ENCODE data around the gene TKFC. TPM values are rescaled to one million over a fixed set of nuclear protein-coding genes. Genes with fewer than 3 reads are reported as not detected.

TKFC gene
- total RNA-seq, 1 donor from 2014 or later = 21.9 TPM

GRCh38 chr11:61309141-61309540 lies 23.9 kb upstream of the TKFC start:
- intact Hi-C loops (cut with DNase I) = no loop called here
- no peak for DNase-seq (ENCODE audit: low spot score)

DNA sequence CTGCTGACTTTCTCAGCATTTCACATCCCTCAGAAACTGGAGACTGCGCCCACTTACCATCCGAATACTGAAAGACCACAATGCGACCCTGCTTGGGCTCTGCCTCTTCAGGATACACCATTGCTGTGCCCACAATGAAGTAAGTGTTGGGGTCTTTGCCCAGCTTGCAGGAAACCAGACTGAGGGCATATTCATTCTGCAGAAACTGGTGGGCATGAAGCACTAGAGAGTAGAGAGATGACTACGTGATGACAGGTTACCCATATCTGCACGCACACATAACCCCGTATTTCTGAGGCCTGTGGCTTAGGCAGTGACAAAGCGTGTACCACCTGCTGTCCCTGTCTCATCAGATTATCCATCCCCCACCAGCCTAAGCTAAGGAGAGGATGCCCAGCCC lies 23.3 kb upstream of the TKFC start:
- intact Hi-C loops (cut with DNase I) = no loop called here
- no peak for DNase-seq (ENCODE audit: low spot score)

- intact Hi-C loops (cut with DNase I) = no loop called here
- no peak for DNase-seq (ENCODE audit: low spot score)
Measured at GRCh38 chr11:61310749-61311148, 22.3 kb upstream of the TKFC start.

GRCh38 chr11:61315260-61315659 lies 17.8 kb upstream of the TKFC start:
- no peak for DNase-seq (ENCODE audit: low spot score)
- intact Hi-C loops (cut with DNase I) = no loop called here

GRCh38 chr11:61325649-61326414 lies 7.2 kb upstream of the TKFC start:
- peak; percentile 14 for DNase-seq (ENCODE audit: low spot score)
- intact Hi-C loops (cut with DNase I) = no loop called here

- intact Hi-C loops (cut with DNase I) = no loop called here
- DNase-seq (ENCODE audit: low spot score) = no peak
Measured at GRCh38 chr11:61327669-61328071, 5.4 kb upstream of the TKFC start.

DNA sequence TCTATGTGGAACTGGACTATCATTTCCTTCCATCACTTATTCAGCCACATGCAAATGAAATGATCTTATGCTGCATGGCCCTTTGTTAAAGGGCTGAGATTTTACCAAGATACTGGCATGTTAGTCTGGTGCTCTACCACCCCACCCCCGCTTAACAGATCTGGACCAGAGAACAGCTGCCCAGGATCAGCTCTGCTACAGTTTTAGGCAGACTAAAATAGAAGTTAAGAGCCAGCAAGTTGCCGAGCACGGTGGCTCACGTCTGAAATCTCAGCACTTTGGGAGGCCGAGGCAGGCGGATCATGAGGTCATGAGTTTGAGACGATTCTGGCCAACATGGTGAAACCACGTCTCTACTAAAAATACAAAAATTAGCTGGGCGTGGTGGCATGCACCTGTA lies 4.7 kb upstream of the TKFC start:
- intact Hi-C loops (cut with DNase I) = no loop called here
- peak; percentile 50 for DNase-seq (ENCODE audit: low spot score)

- intact Hi-C loops (cut with DNase I) = loop anchor here (5.0 kb wide), 1 partner anchor 33 kb away; the partner anchor contains the start of gene VWCE
- no peak for DNase-seq (ENCODE audit: low spot score)
Measured at GRCh38 chr11:61329871-61330270, 3.2 kb upstream of the TKFC start.

DNA sequence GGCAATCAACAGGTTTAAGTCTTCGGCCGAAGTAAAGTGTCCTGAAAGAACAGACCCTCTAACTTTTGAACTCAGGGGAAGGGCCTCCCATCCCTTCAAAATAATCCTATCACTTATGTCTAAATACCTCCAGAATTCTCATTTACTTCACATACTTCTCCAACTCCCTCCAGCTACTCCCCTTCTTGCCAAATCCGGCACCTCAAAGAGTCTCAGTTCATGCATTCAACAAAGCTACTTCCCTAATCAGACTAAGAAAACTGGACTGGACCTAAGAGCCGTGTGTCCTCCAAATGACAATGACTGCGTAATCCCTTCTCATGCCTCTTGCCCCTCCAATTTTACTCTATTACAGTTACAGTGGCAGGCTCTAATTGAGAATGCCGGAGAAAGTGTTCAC lies 1.4 kb upstream of the TKFC start:
- DNase-seq (ENCODE audit: low spot score) = no peak
- intact Hi-C loops (cut with DNase I) = loop anchor here (5.0 kb wide), 1 partner anchor 34 kb away; the partner anchor contains the start of gene VWCE

- intact Hi-C loops (cut with DNase I) = loop anchor here (5.0 kb wide), 1 partner anchor 35 kb away; the partner anchor contains the start of gene VWCE
Measured at GRCh38 chr11:61332281-61332796, 689 bp upstream of the TKFC start.

GRCh38 chr11:61333550-61334433 lies 764 bp downstream of the TKFC start:
- intact Hi-C loops (cut with DNase I) = loop anchor here (1.0 to 5.0 kb wide), 2 partner anchors 29 to 36 kb away; partner anchors contain the start of genes TMEM138 and VWCE
- DNase-seq (ENCODE audit: low spot score) = peak; percentile 47

More at GRCh38 chr11:61332281-61332796, 689 bp upstream of the TKFC start:
- no peak for DNase-seq (ENCODE audit: low spot score)

DNA sequence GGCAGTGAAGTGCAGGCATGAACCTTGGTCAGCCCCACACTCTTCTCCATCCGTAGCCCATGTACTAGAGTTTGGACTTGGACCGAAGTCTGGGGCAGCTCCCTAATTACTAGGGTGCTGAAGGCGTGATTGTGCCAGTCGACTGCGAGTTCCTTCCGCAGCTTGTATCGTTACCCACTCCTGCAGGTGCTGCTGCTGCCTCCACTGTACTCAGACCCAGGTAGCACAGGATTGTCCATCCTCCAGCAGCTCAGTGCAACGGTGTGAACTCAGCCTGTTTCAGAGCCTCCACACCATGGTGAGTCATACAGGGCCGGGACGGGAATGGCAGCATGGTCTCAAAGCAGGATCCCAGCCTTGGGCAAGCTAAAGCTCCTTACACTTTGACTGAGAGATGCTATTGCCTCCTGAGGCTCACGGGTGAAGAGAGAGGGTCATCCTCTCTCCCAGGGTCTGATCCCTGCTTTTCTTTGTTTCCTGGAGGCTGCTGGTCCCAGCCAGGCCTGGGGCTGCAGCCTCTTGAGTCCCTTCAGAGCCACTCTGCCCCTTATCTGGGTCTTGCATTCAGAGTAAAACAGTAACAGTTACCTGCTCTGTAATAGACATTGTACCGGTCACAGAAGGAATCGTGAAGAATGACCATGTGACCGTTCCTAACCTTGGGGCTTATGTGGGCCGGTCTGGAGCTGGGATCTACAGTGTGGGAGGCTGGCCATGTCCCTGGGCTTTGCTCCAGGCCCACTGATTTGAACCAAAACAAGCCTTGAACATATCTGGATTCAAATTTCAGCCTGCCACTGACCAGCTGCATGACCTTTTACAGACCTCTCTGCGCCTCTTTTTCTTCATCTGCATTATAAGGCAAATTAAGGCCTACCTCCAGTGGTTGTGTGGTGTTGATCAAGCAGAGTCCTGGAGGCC lies 1.7 kb downstream of the TKFC start:
- intact Hi-C loops (cut with DNase I) = loop anchor here (5.0 kb wide), 1 partner anchor 37 kb away; the partner anchor contains the start of gene VWCE
- peak; percentile 67 for DNase-seq (ENCODE audit: low spot score)

GRCh38 chr11:61335355-61335710 lies 2.3 kb downstream of the TKFC start:
- intact Hi-C loops (cut with DNase I) = no loop called here

DNA sequence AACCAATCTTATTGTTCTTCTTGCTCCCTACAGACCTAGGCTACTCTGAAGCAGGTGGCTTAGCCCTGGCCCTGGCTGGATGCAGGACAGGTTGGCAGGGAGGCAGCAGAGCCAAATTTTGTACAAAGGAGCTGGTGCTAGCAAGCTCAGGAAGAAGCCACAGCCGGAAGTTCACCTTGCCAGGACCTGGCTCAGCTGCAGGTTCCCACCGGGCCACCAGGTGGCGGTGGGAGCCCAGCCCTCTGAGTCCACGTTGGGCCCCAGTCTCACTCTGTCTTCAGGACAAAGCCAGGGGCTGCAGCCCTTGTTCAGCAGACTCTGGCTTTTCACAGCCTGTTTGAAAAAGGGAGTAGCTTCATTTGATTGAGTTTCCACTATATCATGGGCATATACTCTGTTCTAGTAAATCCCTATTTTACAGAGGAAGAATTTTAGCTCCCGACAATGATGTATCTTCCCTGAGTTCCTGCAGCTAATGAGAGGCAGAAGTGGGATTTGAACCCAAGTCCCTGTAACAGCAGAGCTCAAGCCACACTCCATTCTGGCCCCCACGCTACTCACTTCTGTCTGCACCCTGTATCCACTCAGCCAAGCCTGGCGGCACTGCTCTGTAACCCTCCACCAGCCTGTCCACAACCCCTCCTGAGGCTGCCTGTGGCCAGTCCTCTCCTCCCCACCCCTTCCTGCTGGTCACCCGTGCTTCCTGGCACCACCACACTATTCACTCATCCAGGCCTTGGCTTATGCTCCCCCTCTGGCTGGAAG lies 3.3 kb downstream of the TKFC start:
- intact Hi-C loops (cut with DNase I) = loop anchor here (1.0 kb wide), 1 partner anchor 49 kb away; no protein-coding TSS in a partner anchor
- DNase-seq (ENCODE audit: low spot score) = peak; percentile 91

More at GRCh38 chr11:61335355-61335710, 2.3 kb downstream of the TKFC start:
- DNase-seq (ENCODE audit: low spot score) = peak; percentile 68

DNA sequence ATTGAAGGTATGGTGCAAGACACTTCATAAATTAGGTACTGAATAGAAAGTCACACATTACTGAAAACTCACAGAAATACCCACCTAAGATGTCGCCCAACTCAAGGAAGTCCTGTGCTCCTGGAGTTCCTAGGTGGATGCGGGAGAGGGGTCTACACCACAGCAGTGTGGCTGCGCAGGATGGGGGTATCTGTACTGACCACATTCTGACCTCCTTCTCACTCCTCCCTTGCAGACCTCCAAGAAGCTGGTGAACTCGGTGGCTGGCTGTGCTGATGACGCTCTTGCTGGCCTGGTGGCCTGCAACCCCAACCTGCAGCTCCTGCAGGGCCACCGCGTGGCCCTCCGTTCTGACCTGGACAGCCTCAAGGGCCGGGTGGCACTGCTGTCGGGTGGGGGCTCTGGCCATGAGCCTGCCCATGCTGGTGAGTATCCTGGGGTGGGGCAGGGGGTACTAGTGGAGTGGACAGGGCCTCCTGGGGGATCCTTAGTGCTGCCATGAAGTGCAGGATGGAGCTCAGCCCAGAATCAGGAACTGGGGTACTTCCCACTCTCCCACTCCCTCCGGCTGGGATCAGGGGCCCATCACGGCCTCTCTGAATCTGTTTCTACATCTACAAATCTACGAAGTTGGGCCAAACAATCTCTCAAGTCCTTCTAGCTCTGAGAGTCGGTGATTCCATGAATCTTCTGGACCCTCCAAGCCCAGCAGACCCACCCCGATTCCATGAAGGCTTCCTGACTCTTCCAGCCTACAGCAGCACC lies 4.9 kb downstream of the TKFC start:
- peak; percentile 46 for DNase-seq (ENCODE audit: low spot score)
- intact Hi-C loops (cut with DNase I) = no loop called here

DNA sequence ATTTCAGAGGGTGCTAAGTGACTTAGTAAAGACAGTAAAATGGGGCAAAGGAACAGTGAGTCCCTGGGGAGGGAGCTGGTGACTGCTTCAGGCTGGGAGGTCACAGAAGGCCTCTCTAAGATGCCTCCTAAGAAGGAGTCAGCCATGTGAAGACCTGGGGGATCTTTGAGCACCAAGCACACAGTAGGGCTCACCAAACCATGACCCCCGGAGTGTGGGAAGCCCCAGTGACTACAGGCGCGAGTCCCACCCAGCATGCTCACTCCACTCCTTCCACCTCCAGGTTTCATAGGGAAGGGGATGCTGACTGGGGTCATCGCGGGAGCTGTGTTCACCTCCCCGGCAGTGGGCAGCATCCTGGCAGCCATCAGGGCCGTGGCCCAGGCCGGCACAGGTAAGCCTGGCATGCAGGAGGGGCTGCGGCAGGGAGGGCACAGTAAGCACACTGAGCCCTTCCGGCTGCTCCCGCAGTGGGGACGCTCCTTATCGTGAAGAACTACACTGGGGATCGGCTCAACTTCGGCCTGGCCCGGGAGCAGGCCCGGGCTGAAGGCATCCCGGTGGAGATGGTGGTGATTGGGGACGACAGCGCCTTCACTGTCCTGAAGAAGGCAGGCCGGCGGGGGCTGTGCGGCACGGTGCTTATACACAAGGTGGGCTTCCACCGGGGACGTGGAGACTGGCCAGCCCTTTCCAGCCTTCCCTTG lies 5.9 kb downstream of the TKFC start:
- intact Hi-C loops (cut with DNase I) = no loop called here
- peak; percentile 73 for DNase-seq (ENCODE audit: low spot score)

DNA sequence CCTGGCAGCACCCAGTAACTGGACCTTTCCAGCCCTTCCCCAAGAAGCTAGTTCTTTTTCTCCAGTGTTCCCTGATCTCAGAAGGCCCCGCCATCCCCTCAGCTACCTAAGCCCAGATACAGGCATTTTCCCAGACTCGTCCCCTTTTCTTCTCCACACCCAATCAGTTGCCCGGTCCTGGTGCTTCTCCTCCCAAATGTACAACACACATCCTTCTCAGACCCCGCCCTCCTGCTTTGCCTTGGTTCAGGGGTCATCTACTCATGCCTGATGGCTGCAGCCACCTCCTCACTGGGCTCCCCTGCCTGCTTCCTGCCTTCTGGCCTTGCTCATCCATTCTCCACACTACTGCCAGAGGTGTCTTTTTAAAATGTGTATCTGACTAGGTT lies 6.5 kb downstream of the TKFC start:
- intact Hi-C loops (cut with DNase I) = no loop called here
- peak; percentile 57 for DNase-seq (ENCODE audit: low spot score)

All from cardiac septum (tissue), 1 donor.